ENCODE data around the gene ST8SIA4.

Gene ST8SIA4

GRCh38 chr5:100861148-100861547, 41.9 kb downstream of the ST8SIA4 start:
- Histone ChIP-seq H3K9ac (ENCODE audit: low read length) (no peak overlapping the region), H3K36me3 (replicated peaks; ENCODE audit: insufficient read depth, low read length) (peaks cover under 1% of the 10 kb centered on the region; the same call in 1 of the 2 replicates), H3K4me3 (ENCODE audit: low read length) (no peak overlapping the region), H3F3A (ENCODE audit: insufficient read depth, low read length) (peaks cover 4% of the 10 kb centered on the region; the same call in 1 of the 2 replicates), H4K20me1 (ENCODE audit: insufficient read depth, low read length) (no peaks in the 10 kb centered on the region), H3K27me3 (replicated peaks; ENCODE audit: insufficient read depth, low read length) (no peaks in the 10 kb centered on the region), H3K27ac (ENCODE audit: low read length) (no peak overlapping the region), H3K9me3 (replicated peaks; ENCODE audit: insufficient read depth, low read length) (no peaks in the 10 kb centered on the region), H3K4me2 (ENCODE audit: low read depth, low read length) (no peak overlapping the region), H2AFZ (ENCODE audit: low read length) (no peak overlapping the region), H3K9me2 (replicated peaks; ENCODE audit: insufficient read depth, low read length) (no peaks in the 10 kb centered on the region), H3K4me1 (ENCODE audit: low read length) (peaks cover 29% of the 10 kb centered on the region), H3K79me2 (ENCODE audit: low read length) (peaks cover 61% of the 10 kb centered on the region)
- TF ChIP-seq CTCF (IDR thresholded peaks at IDR 0.05; ENCODE audit: low read length) (no peak), EZH2 (optimal IDR thresholded peaks at IDR 0.05; ENCODE audit: low read depth, low read length) (no peak), EZH2phosphoT487 (IDR thresholded peaks at IDR 0.05; ENCODE audit: low read length) (no peak)
- DNase-seq, result no peak

DNA sequence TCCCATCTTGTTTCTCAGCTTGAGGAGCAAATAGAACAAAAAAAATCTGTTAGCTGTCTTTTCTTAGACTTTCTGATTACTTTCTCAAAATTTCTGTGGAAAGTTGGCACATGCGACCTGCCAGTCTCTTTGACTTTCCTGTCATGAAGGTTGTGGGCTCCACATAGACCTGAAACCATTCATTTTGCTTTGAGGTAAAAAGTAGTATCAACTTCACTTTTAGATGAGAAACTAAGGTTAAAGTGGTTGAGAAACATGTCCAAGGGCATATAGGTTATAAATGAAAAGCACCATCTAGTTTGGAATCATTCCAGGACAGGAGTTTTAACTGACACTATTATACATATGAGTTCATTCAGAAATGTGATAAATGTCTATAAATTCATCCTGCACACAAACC, 42.7 kb downstream of the ST8SIA4 start:
- Histone ChIP-seq H3K4me1 (ENCODE audit: low read length) (peaks cover 36% of the 10 kb centered on the region), H2AFZ (ENCODE audit: low read length) (no peak overlapping the region), H3K36me3 (replicated peaks; ENCODE audit: insufficient read depth, low read length) (peaks cover 6% of the 10 kb centered on the region; the same call in 1 of the 2 replicates), H3K9ac (ENCODE audit: low read length) (no peak overlapping the region), H3K27ac (ENCODE audit: low read length) (no peak overlapping the region), H3K27me3 (replicated peaks; ENCODE audit: insufficient read depth, low read length) (no peaks in the 10 kb centered on the region), H3K9me3 (replicated peaks; ENCODE audit: insufficient read depth, low read length) (no peaks in the 10 kb centered on the region), H3F3A (ENCODE audit: insufficient read depth, low read length) (peaks cover 2% of the 10 kb centered on the region; the same call in 1 of the 2 replicates), H3K4me2 (ENCODE audit: low read depth, low read length) (no peak overlapping the region), H3K9me2 (replicated peaks; ENCODE audit: insufficient read depth, low read length) (no peaks in the 10 kb centered on the region), H4K20me1 (ENCODE audit: insufficient read depth, low read length) (no peaks in the 10 kb centered on the region), H3K4me3 (ENCODE audit: low read length) (no peak overlapping the region), H3K79me2 (ENCODE audit: low read length) (peaks cover 60% of the 10 kb centered on the region)
- DNase-seq, result peak; percentile 35
- TF ChIP-seq EZH2 (optimal IDR thresholded peaks at IDR 0.05; ENCODE audit: low read depth, low read length) (no peak), EZH2phosphoT487 (IDR thresholded peaks at IDR 0.05; ENCODE audit: low read length) (no peak)

DNA sequence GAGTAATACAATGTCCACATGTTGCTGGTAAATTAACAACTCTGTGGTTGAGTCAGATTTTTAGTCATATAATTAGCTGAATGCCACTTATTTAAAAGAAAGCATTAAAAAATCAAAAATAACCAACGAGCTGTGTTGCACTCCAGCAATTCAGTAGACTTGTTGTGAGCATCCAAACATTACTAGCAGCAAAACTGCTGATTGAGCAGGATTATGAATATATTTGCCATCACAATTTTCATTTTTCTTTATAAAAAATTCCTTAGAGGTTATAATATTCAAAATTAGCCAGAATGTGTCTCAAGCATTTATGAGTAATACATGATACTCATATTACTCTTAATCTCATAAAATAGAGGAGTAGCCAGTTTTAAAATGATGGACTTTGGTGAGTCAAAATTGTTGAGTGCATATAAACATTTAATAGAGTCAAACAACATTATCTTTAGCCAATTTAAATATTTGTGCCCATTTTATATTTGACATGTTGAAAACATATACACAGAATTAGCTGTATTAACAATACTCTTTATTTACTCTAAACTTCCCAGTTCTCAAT, 44.0 kb downstream of the ST8SIA4 start:
- Histone ChIP-seq H3K9ac (ENCODE audit: low read length) (no peak overlapping the region), H3K4me2 (ENCODE audit: low read depth, low read length) (no peak overlapping the region), H3K4me3 (ENCODE audit: low read length) (no peak overlapping the region), H3K4me1 (ENCODE audit: low read length) (peaks cover 40% of the 10 kb centered on the region), H4K20me1 (ENCODE audit: insufficient read depth, low read length) (no peaks in the 10 kb centered on the region), H2AFZ (ENCODE audit: low read length) (no peak overlapping the region), H3K79me2 (ENCODE audit: low read length) (peaks cover 62% of the 10 kb centered on the region), H3K27ac (ENCODE audit: low read length) (no peak overlapping the region), H3F3A (ENCODE audit: insufficient read depth, low read length) (peaks cover 15% of the 10 kb centered on the region), H3K9me2 (replicated peaks; ENCODE audit: insufficient read depth, low read length) (no peaks in the 10 kb centered on the region), H3K9me3 (replicated peaks; ENCODE audit: insufficient read depth, low read length) (no peaks in the 10 kb centered on the region), H3K27me3 (replicated peaks; ENCODE audit: insufficient read depth, low read length) (no peaks in the 10 kb centered on the region), H3K36me3 (replicated peaks; ENCODE audit: insufficient read depth, low read length) (peaks cover 12% of the 10 kb centered on the region; the same call in 1 of the 2 replicates)
- no peak for DNase-seq
- TF ChIP-seq CTCF (IDR thresholded peaks at IDR 0.05; ENCODE audit: low read length) (no peak), EZH2 (optimal IDR thresholded peaks at IDR 0.05; ENCODE audit: low read depth, low read length) (no peak), EZH2phosphoT487 (IDR thresholded peaks at IDR 0.05; ENCODE audit: low read length) (no peak)

DNA sequence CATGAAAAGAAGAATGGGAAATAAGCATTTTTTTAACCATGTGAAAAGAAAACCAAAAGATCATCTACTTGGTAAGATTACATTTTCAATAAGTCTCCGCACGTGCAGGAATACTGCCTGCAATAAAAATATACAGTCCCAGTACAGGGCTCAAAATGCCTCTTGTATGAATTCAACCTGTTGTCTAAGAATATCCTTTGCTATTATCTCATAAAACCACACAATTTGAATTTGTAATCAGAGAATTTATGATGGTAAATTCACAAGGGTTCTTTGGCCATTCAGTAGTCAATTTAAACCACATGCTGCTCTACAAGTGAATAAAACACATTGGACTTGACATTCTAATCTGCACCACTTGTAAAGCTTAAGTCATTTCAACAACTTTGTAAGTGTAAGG, 46.6 kb downstream of the ST8SIA4 start:
- peaks cover 32% of the 10 kb centered on the region for H3F3A ChIP-seq (ENCODE audit: insufficient read depth, low read length)
- H4K20me1 ChIP-seq (ENCODE audit: insufficient read depth, low read length), result no peaks in the 10 kb centered on the region
- H2AFZ ChIP-seq (ENCODE audit: low read length), result no peak overlapping the region
- H3K9ac ChIP-seq (ENCODE audit: low read length), result no peak overlapping the region
- peaks cover 58% of the 10 kb centered on the region for H3K79me2 ChIP-seq (ENCODE audit: low read length)
- H3K4me3 ChIP-seq (ENCODE audit: low read length), result no peak overlapping the region
- peaks cover 59% of the 10 kb centered on the region for H3K4me1 ChIP-seq (ENCODE audit: low read length)
- peaks cover 12% of the 10 kb centered on the region; the same call in 1 of the 2 replicates for H3K36me3 ChIP-seq (replicated peaks; ENCODE audit: insufficient read depth, low read length)
- H3K9me3 ChIP-seq (replicated peaks; ENCODE audit: insufficient read depth, low read length), result no peaks in the 10 kb centered on the region
- H3K27me3 ChIP-seq (replicated peaks; ENCODE audit: insufficient read depth, low read length), result no peaks in the 10 kb centered on the region
- H3K9me2 ChIP-seq (replicated peaks; ENCODE audit: insufficient read depth, low read length), result no peaks in the 10 kb centered on the region
- TF ChIP-seq EZH2phosphoT487 (IDR thresholded peaks at IDR 0.05; ENCODE audit: low read length) (no peak), CTCF (IDR thresholded peaks at IDR 0.05; ENCODE audit: low read length) (no peak), EZH2 (optimal IDR thresholded peaks at IDR 0.05; ENCODE audit: low read depth, low read length) (no peak)
- no peak for DNase-seq
- no peak overlapping the region for H3K27ac ChIP-seq (ENCODE audit: low read length)
- peak overlapping the region; percentile 49; the same call in 1 of the 2 replicates for H3K4me2 ChIP-seq (ENCODE audit: low read depth, low read length)
